ENCODE results near the gene UNC13A.
A peak's percentile ranks its signal among the peaks of the same experiment; 100 is the strongest.

The UNC13A gene

GRCh38 chr19:17582613-17583012, 105.5 kb downstream of the UNC13A start:
- no peak overlapping the region for H3K4me3 ChIP-seq (ENCODE audit: low read depth in 1 of 2, low read length in 2 of 2)
- no peaks in the 10 kb centered on the region for H3K9me3 ChIP-seq (ENCODE audit: insufficient read depth, low read length, severe bottlenecking)
- no peaks in the 10 kb centered on the region for H3K27me3 ChIP-seq (ENCODE audit: insufficient read depth, low read length, poor library complexity)
- no peaks in the 10 kb centered on the region for H3K4me1 ChIP-seq (ENCODE audit: insufficient read depth, low read length)
- no peak overlapping the region for H3K27ac ChIP-seq (ENCODE audit: low read length)
- no peak overlapping the region for H3K4me2 ChIP-seq (ENCODE audit: insufficient read depth, low read length)
- H3K9ac ChIP-seq (ENCODE audit: low read depth, low read length) = no peak overlapping the region
- peaks cover 22% of the 10 kb centered on the region; the same call in 1 of the 2 replicates for H4K20me1 ChIP-seq (ENCODE audit: insufficient read depth, low read length)
- no peak overlapping the region for H2AFZ ChIP-seq (ENCODE audit: low read depth, low read length)
- TF ChIP-seq EZH2 (IDR thresholded peaks at IDR 0.05; ENCODE audit: borderline replicate concordance, low read depth, low read length, severe bottlenecking) (no peak), CTCF (IDR thresholded peaks at IDR 0.05; ENCODE audit: borderline replicate concordance, extremely low read depth, low read length, poor library complexity, severe bottlenecking) (peak; percentile 18)
- H3K79me2 ChIP-seq (ENCODE audit: insufficient read depth, low read length) = no peaks in the 10 kb centered on the region
- 0 out of 3 replicates have a peak, but pooled peaks have one; percentile 13 for ATAC-seq (ENCODE audit: insufficient read depth, low read depth)
- no peak for DNase-seq
- peaks cover 50% of the 10 kb centered on the region for H3K36me3 ChIP-seq (ENCODE audit: insufficient read depth, low read length)

- Histone ChIP-seq H3K4me1 (ENCODE audit: insufficient read depth, low read length) (no peaks in the 10 kb centered on the region), H2AFZ (ENCODE audit: low read depth, low read length) (no peak overlapping the region), H3K79me2 (ENCODE audit: insufficient read depth, low read length) (no peaks in the 10 kb centered on the region), H3K36me3 (ENCODE audit: insufficient read depth, low read length) (peaks cover 63% of the 10 kb centered on the region), H3K9ac (ENCODE audit: low read depth, low read length) (no peak overlapping the region), H3K27ac (ENCODE audit: low read length) (no peak overlapping the region), H4K20me1 (ENCODE audit: insufficient read depth, low read length) (peaks cover 25% of the 10 kb centered on the region; the same call in 1 of the 2 replicates), H3K9me3 (ENCODE audit: insufficient read depth, low read length, severe bottlenecking) (no peaks in the 10 kb centered on the region), H3K27me3 (ENCODE audit: insufficient read depth, low read length, poor library complexity) (no peaks in the 10 kb centered on the region), H3K4me3 (ENCODE audit: low read depth in 1 of 2, low read length in 2 of 2) (no peak overlapping the region), H3K4me2 (ENCODE audit: insufficient read depth, low read length) (no peak overlapping the region)
- ATAC-seq (ENCODE audit: insufficient read depth, low read depth) = no peak
- TF ChIP-seq EZH2 (IDR thresholded peaks at IDR 0.05; ENCODE audit: borderline replicate concordance, low read depth, low read length, severe bottlenecking) = no peak
- no peak for TF ChIP-seq CTCF (IDR thresholded peaks at IDR 0.05; ENCODE audit: borderline replicate concordance, extremely low read depth, low read length, poor library complexity, severe bottlenecking)
- DNase-seq = no peak
These were observed 106.8 kb downstream of the UNC13A start for GRCh38 chr19:17581211-17581874.

- Histone ChIP-seq H3K79me2 (ENCODE audit: insufficient read depth, low read length) (no peaks in the 10 kb centered on the region), H2AFZ (ENCODE audit: low read depth, low read length) (no peak overlapping the region), H3K36me3 (ENCODE audit: insufficient read depth, low read length) (peaks cover 70% of the 10 kb centered on the region), H3K4me1 (ENCODE audit: insufficient read depth, low read length) (no peaks in the 10 kb centered on the region), H3K9me3 (ENCODE audit: insufficient read depth, low read length, severe bottlenecking) (no peaks in the 10 kb centered on the region), H4K20me1 (ENCODE audit: insufficient read depth, low read length) (peaks cover 32% of the 10 kb centered on the region), H3K9ac (ENCODE audit: low read depth, low read length) (no peak overlapping the region), H3K27me3 (ENCODE audit: insufficient read depth, low read length, poor library complexity) (no peaks in the 10 kb centered on the region), H3K27ac (ENCODE audit: low read length) (no peak overlapping the region), H3K4me3 (ENCODE audit: low read depth in 1 of 2, low read length in 2 of 2) (no peak overlapping the region), H3K4me2 (ENCODE audit: insufficient read depth, low read length) (no peak overlapping the region)
- ATAC-seq (ENCODE audit: insufficient read depth, low read depth) (no peak), DNase-seq (no peak)
- no peak for TF ChIP-seq EZH2 (IDR thresholded peaks at IDR 0.05; ENCODE audit: borderline replicate concordance, low read depth, low read length, severe bottlenecking)
- no peak for TF ChIP-seq CTCF (IDR thresholded peaks at IDR 0.05; ENCODE audit: borderline replicate concordance, extremely low read depth, low read length, poor library complexity, severe bottlenecking)
These were observed 107.5 kb downstream of the UNC13A start for GRCh38 chr19:17580470-17581144.
